HCT116 (cell line): ENCODE data around the gene RPL12. TPM values are rescaled to one million over a fixed set of nuclear protein-coding genes. Genes with fewer than 3 reads are reported as not detected.

Source experiments
- ATAC-seq: fragments of 200-7000 bp; cut with Tn5 transposase; 2 replicates; pipeline ENCODE4 v1.9.1; 2020; ENCODE audit warnings: mild to moderate bottlenecking, moderate library complexity
- BruUV-seq: library from RNA; stranded (reverse); fragments of 400-500 nt; replicated peaks from 2 replicates; lab custom pipeline; 2021; lab: Mats Ljungman, UMichigan
- CTCF ChIA-PET: fragments of 300-600 bp; sonication (Branson Sonifier 250); formaldehyde crosslinking; loops from one replicate; lab custom pipeline; 2021; ENCODE audit warnings: antibody characterized with exemption; lab: Charles Lee
- POLR2A ChIA-PET: fragments of 300-600, 350-600 bp; sonication (Branson Sonifier 250); formaldehyde crosslinking; loops from one replicate; lab custom pipeline; 2021; ENCODE audit warnings: antibody characterized with exemption; lab: Charles Lee
- RAD21 ChIA-PET, 2 experiments: fragments of 300-600 bp; sonication (Branson Sonifier 250); formaldehyde crosslinking; loops; one replicate each; lab custom pipeline; 2023; ENCODE audit warnings: low total read pairs in 2 of 2; ENCODE audit not compliant: uncharacterized antibody in 2 of 2, unreplicated experiment in 2 of 2, low non-redundant PET in 1 of 2; lab: Charles Lee
- DNase-seq: peaks from one replicate; pipeline ENCODE4 v3.0.0-alpha.2; 2010; ENCODE audit warnings: low read depth, low spot score
- H2AFZ ChIP-seq: fragments of 200-600 bp; shearing (Covaris generic), sonication (generic); 2 replicates; pipeline ENCODE4 v1.6.1; 2017; ENCODE audit warnings: low read depth, mixed run types, mixed read lengths, antibody characterized with exemption, low read length; ENCODE audit not compliant: poor library complexity, severe bottlenecking
- H3K27ac ChIP-seq: 2 replicates; pipeline ENCODE4 v1.5.1; 2012; ENCODE audit warnings: low read depth, low read length
- H3K27me3 ChIP-seq: fragments of 200-600 bp; sonication (generic); 2 replicates; pipeline ENCODE4 v1.6.1; 2016; ENCODE audit warnings: mixed run types, low read length, mixed read lengths; ENCODE audit not compliant: insufficient read depth
- H3K36me3 ChIP-seq, 2 experiments: fragments of 200-500 bp in 1 of 2; fragments of 200-600 bp in 1 of 2; sonication (Bioruptor generic) in 1 of 2; sonication (generic) in 1 of 2; 2 replicates each; pipeline versions ENCODE4 v1.5.1 to v1.6.1; 2014 to 2016; ENCODE audit warnings: low read length in 2 of 2, inconsistent platforms in 1 of 2, mixed read lengths in 1 of 2, mixed run types in 1 of 2; ENCODE audit not compliant: insufficient read depth in 2 of 2, control insufficient read depth in 1 of 2
- H3K4me1 ChIP-seq, 2 experiments: fragments of 200-600 bp in 1 of 2; sonication (generic) in 1 of 2; 2 replicates each; pipeline versions ENCODE4 v1.5.1 to v1.6.1; 2012 to 2017; ENCODE audit warnings: low read length in 2 of 2, inconsistent platforms in 1 of 2, mild to moderate bottlenecking in 1 of 2, mixed read lengths in 1 of 2, mixed run types in 1 of 2, moderate library complexity in 1 of 2; ENCODE audit not compliant: insufficient read depth in 2 of 2, control insufficient read depth in 1 of 2
- H3K4me2 ChIP-seq: fragments of 200-600 bp; sonication (generic); 2 replicates; pipeline ENCODE4 v1.6.1; 2017; ENCODE audit warnings: mixed run types, low read length, mixed read lengths
- H3K4me3 ChIP-seq, 2 experiments: fragments of 200-600 bp in 1 of 2; sonication (generic) in 1 of 2; replicated peaks in 1 of 2; 2 replicates each; pipeline ENCODE4 v1.5.1; 2011 to 2016; ENCODE audit warnings: low read length in 2 of 2, control low read depth in 1 of 2, low read depth in 1 of 2, mild to moderate bottlenecking in 1 of 2, mixed read lengths in 1 of 2, mixed run types in 1 of 2
- H3K79me2 ChIP-seq: fragments of 200-600 bp; sonication (generic); 2 replicates; pipeline ENCODE4 v1.6.1; 2017; ENCODE audit warnings: mild to moderate bottlenecking, mixed run types, low read length, moderate library complexity, mixed read lengths; ENCODE audit not compliant: insufficient read depth
- H3K9ac ChIP-seq: fragments of 200-600 bp; sonication (generic); 2 replicates; pipeline ENCODE4 v1.6.1; 2016; ENCODE audit warnings: low read length, mixed read lengths
- H3K9me2 ChIP-seq: fragments of 200-600 bp; sonication (generic), shearing (Covaris generic); 2 replicates; pipeline ENCODE4 v1.6.1; 2017; ENCODE audit warnings: mixed run types, mild to moderate bottlenecking, moderate library complexity; ENCODE audit not compliant: insufficient read depth
- H3K9me3 ChIP-seq, 2 experiments: fragments of 200-500 bp in 1 of 2; fragments of 200-600 bp in 1 of 2; sonication (Bioruptor generic) in 1 of 2; sonication (generic) in 1 of 2; 2 replicates each; pipeline ENCODE4 v1.6.1; 2014 to 2017; ENCODE audit warnings: low read length in 2 of 2, mixed read lengths in 2 of 2, inconsistent platforms in 1 of 2, low read depth in 1 of 2, mild to moderate bottlenecking in 1 of 2, mixed run types in 1 of 2, moderate library complexity in 1 of 2; ENCODE audit not compliant: control insufficient read depth in 1 of 2, insufficient read depth in 1 of 2
- H4K20me1 ChIP-seq: fragments of 200-600 bp; sonication (generic), shearing (Covaris generic); 2 replicates; pipeline ENCODE4 v1.6.1; 2017; ENCODE audit warnings: mixed run types, mild to moderate bottlenecking, moderate library complexity; ENCODE audit not compliant: insufficient read depth
- CEBPB ChIP-seq: IDR thresholded peaks from 2 replicates; pipeline ENCODE4 v1.6.1; 2012; ENCODE audit warnings: low read depth
- ELF1 ChIP-seq: IDR thresholded peaks from 2 replicates; pipeline ENCODE4 v1.6.1; 2012; ENCODE audit warnings: low read depth, borderline replicate concordance
- FOSL1 ChIP-seq: IDR thresholded peaks from 2 replicates; pipeline ENCODE4 v1.6.1; 2012; ENCODE audit warnings: low read depth
- JUND ChIP-seq: IDR thresholded peaks from 2 replicates; pipeline ENCODE4 v1.6.1; 2012
- POLR2A ChIP-seq: IDR thresholded peaks from 2 replicates; pipeline ENCODE4 v1.7.0; 2011; ENCODE audit warnings: borderline replicate concordance; ENCODE audit not compliant: insufficient read depth, insufficient read length; ENCODE audit errors: extremely low read depth
- POLR2AphosphoS5 ChIP-seq: IDR thresholded peaks from 2 replicates; pipeline ENCODE4 v1.6.1; 2011; ENCODE audit warnings: mild to moderate bottlenecking, low read depth, low read length, moderate library complexity
- RAD21 ChIP-seq: IDR thresholded peaks from 2 replicates; pipeline ENCODE4 v1.6.1; 2012; ENCODE audit warnings: low read depth, mild to moderate bottlenecking
- SIN3A ChIP-seq: IDR thresholded peaks from 2 replicates; pipeline ENCODE4 v1.6.1; 2012; ENCODE audit warnings: low read depth
- SRF ChIP-seq: IDR thresholded peaks from 2 replicates; pipeline ENCODE4 v1.6.1; 2012; ENCODE audit warnings: low read depth
- TCF7L2 ChIP-seq: IDR thresholded peaks from 2 replicates; pipeline ENCODE4 v1.7.0; 2011; ENCODE audit warnings: borderline replicate concordance, inconsistent platforms; ENCODE audit not compliant: insufficient read depth, insufficient read length; ENCODE audit errors: extremely low read depth
- YY1 ChIP-seq: IDR thresholded peaks from 2 replicates; pipeline ENCODE4 v1.6.1; 2011; ENCODE audit warnings: low read length, low read depth, moderate library complexity, mild to moderate bottlenecking; ENCODE audit not compliant: insufficient replicate concordance; ENCODE audit errors: extremely low read depth
- ZFX ChIP-seq: fragments of 450-650 bp; IDR thresholded peaks from 2 replicates; pipeline ENCODE4 v1.6.1; 2017
- intact Hi-C: fragments of 100-400 bp; cut with micrococcal nuclease; formaldehyde crosslinking; loops from 2 replicates; pipeline ENCODE4 v1.10.0; 2022
- total RNA-seq: library from RNA; stranded (reverse); gene quantifications from one replicate; pipeline ENCODE4 v1.2.1, GENCODE V29; 2021; ENCODE audit not compliant: unreplicated experiment
- TF ChIP-seq, protein P1 (sequence below): IDR thresholded peaks from 2 replicates; pipeline ENCODE4 v1.6.1; 2011; ENCODE audit warnings: mild to moderate bottlenecking, low read length, moderate library complexity; ENCODE audit not compliant: insufficient replicate concordance; ENCODE audit errors: extremely low read depth
- TF ChIP-seq, protein P2 (sequence below), 3 experiments: fragments of 200-600 bp in 1 of 3; sonication (generic) in 1 of 3; IDR thresholded peaks in 2 of 3; conservative IDR thresholded peaks in 1 of 3; 2 replicates each; pipeline ENCODE4 v1.5.1; 2012 to 2017; ENCODE audit warnings: low read depth in 2 of 3, low read length in 2 of 3, antibody characterized with exemption in 1 of 3, borderline replicate concordance in 1 of 3, control low read depth in 1 of 3, mild to moderate bottlenecking in 1 of 3, mixed read lengths in 1 of 3, mixed run types in 1 of 3, moderate library complexity in 1 of 3; ENCODE audit not compliant: insufficient read depth in 1 of 3
- TF ChIP-seq, protein P3 (sequence below): IDR thresholded peaks from 2 replicates; pipeline ENCODE4 v1.6.1; 2012

RPL12 gene
- total RNA-seq, 1 experiment from 2014 or later: 2,679 TPM

DNA sequence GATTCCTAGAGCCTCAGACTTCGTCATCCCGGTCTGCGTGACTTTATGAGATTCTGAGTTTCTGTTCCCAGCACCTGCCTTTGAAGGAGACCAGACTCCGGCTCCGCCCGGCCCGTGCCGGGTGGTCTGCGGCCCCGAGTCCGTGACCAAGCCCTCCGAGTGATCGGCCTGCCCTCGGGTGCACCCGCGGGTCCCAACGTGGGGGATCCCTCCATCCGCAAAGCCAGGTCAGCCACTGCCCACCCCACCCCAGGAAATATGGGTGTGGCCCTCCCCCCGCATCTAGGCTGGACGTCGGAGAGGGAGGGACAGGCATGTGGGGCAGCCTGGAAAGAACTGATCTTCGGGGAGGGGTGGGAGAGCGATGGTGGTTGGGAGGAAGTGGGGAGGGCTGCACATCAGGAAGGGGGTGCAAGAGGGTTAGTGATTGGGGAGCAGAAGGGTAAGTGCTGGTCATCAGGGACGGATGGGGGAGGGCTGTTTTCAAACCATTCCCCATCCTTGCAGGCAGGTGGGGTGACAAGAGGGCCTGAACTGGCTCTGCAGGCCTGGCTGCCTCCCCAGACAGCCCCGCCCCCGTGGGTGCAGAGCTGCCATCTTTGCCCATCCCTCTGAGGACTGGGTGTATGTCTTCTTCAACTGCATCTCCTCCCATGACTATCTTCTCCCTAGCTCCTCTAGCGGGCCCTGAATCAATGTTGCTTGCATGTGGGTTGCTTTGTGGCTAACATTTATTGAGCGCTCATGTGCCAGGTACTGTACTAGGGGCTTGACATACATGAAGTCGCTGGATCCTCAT lies 851 bp upstream of the RPL12 start:
- POLR2A ChIA-PET: interaction anchor here (0.8 to 2.4 kb wide), 3 partner anchors 14 to 238 kb away, joined by 3 to 5 read pairs (median 4); no protein-coding TSS in a partner anchor
- peak overlapping the region; percentile 13 for H2AFZ ChIP-seq

More for the DNA sequence above, 851 bp upstream of the RPL12 start:
- CTCF ChIA-PET: interaction anchor here (1.0 to 1.3 kb wide), 2 partner anchors 237 to 247 kb away, joined by 3 read pairs; no protein-coding TSS in a partner anchor
- Histone ChIP-seq H3K9me3 (no peaks in the 10 kb centered on the region), H3K4me2 (peak overlapping the region; percentile 90), H4K20me1 (peaks cover 29% of the 10 kb centered on the region), H3K36me3 (peaks cover 26 to 44% of the 10 kb centered on the region in 2 experiments), H3K27me3 (no peaks in the 10 kb centered on the region), H3K9me2 (no peaks in the 10 kb centered on the region), H3K79me2 (peaks cover 41% of the 10 kb centered on the region), H3K9ac (peak overlapping the region; percentile 99), H3K27ac (peak overlapping the region; percentile 97)
- intact Hi-C loops: loop anchor here (5.0 kb wide), 1 partner anchor 135 kb away; no protein-coding TSS in a partner anchor
- no peak for DNase-seq
- TSS peak; percentile 58 for BruUV-seq
- RAD21 ChIA-PET: no interaction called here
- TF ChIP-seq JUND (no peak), YY1 (peak; percentile 67), CEBPB (no peak), FOSL1 (no peak), TCF7L2 (peak; percentile 11), SRF (no peak), POLR2AphosphoS5 (no peak), POLR2A (no peak), ELF1 (no peak), RAD21 (no peak), ZFX (no peak), SIN3A (no peak)
- TF ChIP-seq, protein P1, sequence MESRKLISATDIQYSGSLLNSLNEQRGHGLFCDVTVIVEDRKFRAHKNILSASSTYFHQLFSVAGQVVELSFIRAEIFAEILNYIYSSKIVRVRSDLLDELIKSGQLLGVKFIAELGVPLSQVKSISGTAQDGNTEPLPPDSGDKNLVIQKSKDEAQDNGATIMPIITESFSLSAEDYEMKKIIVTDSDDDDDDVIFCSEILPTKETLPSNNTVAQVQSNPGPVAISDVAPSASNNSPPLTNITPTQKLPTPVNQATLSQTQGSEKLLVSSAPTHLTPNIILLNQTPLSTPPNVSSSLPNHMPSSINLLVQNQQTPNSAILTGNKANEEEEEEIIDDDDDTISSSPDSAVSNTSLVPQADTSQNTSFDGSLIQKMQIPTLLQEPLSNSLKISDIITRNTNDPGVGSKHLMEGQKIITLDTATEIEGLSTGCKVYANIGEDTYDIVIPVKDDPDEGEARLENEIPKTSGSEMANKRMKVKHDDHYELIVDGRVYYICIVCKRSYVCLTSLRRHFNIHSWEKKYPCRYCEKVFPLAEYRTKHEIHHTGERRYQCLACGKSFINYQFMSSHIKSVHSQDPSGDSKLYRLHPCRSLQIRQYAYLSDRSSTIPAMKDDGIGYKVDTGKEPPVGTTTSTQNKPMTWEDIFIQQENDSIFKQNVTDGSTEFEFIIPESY: peak; percentile 11
- TF ChIP-seq, protein P2, sequence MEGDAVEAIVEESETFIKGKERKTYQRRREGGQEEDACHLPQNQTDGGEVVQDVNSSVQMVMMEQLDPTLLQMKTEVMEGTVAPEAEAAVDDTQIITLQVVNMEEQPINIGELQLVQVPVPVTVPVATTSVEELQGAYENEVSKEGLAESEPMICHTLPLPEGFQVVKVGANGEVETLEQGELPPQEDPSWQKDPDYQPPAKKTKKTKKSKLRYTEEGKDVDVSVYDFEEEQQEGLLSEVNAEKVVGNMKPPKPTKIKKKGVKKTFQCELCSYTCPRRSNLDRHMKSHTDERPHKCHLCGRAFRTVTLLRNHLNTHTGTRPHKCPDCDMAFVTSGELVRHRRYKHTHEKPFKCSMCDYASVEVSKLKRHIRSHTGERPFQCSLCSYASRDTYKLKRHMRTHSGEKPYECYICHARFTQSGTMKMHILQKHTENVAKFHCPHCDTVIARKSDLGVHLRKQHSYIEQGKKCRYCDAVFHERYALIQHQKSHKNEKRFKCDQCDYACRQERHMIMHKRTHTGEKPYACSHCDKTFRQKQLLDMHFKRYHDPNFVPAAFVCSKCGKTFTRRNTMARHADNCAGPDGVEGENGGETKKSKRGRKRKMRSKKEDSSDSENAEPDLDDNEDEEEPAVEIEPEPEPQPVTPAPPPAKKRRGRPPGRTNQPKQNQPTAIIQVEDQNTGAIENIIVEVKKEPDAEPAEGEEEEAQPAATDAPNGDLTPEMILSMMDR (IDR thresholded peaks at IDR 0.05 in 2 of 3, conservative IDR thresholded peaks at IDR 0.05 in 1 of 3; ENCODE audit: borderline replicate concordance in 1 of 3, insufficient read depth in 1 of 3, low read depth in 2 of 3, low read length in 2 of 3): no peak
- TF ChIP-seq, protein P3, sequence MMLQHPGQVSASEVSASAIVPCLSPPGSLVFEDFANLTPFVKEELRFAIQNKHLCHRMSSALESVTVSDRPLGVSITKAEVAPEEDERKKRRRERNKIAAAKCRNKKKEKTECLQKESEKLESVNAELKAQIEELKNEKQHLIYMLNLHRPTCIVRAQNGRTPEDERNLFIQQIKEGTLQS: no peak
- TF ChIP-seq, all 23 proteins: peak for 3
- H3K4me3 ChIP-seq: peak overlapping the region; percentile 87 to 98
- ATAC-seq: peak; percentile 64
- peaks cover 11 to 46% of the 10 kb centered on the region in 2 experiments for H3K4me1 ChIP-seq
